ENCODE measurements around the gene NUDCD3.

The NUDCD3 gene

DNA sequence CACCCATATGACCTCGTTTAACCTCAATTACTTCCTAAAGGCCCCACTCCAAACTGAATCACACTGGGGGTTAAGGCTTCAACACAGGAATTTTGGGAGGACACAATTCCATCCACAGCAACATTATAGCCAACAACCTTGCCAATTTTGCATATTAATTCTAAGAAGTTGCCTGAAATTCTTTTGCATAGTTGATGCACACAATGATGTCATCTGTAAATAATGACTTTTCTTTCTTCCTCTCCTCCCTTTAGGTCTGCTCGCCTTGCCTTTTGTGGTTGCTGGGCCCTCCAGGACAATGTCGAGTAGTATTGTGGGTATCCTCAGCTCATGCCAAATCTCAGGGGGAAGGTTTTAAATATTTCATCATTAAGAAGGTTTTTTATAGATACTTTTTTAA, 149.1 kb downstream of the NUDCD3 start:
- DNase-seq = no peak

GRCh38 chr7:44338600-44338999, 151.9 kb downstream of the NUDCD3 start:
- no peak for DNase-seq

DNA sequence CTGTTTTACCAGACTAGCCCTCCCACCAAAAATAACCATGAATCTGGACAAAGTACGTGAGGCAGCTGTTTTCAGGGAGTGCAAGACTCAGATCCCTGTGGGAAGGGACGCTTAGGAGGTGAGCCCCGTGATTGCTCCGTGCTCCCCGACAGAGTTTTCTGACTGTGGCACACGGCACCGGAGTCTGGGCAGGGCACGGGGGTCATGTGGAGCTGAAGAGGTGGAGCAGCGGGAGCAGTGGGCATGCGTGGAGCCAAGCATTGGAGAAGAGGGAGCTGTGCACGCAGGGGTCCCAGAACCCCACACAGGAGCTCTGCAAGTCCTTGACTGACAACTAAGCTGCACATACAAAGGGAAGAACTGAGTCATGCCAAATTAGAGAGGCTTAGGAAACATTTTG, 154.0 kb downstream of the NUDCD3 start:
- no peak for DNase-seq

DNA sequence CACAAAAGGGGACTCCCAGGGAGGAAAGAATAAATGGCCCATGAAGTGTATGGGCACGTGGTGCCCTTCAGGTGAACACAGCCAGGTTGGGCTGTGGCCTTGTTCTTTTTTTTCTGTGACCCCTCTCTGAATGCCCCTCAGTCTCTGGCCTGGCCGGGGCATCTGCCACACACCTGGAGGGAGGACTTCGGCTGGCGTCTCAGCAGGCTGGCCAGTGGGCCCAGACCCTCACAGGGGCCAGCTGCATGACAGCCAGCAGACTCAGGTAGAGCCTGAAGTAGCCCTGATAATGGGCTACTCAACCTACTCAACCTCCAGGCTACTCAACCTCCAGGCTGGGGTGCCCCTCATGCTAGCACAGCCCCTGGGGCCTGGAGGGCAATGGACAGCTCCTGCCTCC, 155.3 kb downstream of the NUDCD3 start:
- DNase-seq = no peak

DNA sequence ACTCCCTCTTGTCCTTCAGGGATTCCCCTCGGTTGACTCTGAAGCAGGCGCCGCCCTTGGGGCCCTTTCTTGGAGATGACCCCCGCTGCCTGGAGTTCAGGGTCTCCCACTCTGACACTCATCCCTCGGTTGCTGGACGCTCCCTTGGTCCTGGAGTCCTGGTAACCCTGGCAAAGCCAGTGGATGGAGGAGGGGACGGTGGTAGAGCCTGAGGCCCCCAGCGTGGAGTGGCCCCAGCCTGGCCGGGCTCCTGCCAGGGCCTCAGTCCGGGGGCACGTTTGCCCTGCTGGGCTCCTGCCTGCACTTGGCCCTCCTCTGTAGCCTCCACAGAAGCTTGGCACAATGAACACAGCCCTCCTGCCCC, 155.7 kb downstream of the NUDCD3 start:
- DNase-seq = no peak

DNA sequence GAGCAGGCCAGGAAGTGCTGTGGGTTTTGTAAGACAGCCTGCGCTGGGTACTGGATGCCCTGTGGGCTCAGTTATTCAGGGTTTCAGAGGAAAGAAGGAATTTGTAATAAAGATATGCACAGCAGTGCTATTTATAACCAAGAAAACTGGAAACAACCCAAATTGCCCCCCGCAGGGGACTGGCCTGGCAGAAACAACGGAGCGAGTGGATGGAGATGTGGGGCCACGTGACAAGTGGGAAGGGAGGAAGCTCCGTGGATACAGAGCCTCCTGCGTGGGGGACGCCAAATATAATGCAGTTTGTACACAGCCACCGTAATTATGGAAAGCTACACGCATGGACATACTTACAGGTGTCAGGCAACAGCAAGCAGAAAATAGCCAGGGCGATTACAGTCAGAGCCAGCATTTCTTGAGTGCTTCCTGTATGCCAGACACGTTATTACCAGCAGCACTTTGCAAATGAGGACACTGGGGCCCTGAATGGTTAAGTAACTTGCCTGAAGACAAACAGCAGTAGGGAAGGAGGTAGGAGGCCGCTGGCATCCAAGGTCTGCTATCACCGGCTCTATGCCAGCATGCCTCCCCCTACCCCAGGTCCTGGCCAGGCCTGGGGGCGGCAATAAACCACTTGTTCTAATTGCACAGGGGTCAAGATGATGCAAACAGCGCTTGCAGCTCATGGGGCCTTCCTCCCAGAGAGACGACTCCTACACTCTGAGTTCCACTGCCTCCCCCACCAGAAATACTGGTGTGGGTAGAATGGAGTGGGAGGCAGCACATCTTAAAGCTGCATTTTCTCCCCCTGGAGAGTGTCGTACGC, 156.3 kb downstream of the NUDCD3 start:
- no peak for DNase-seq

GRCh38 chr7:44331682-44332081, 158.8 kb downstream of the NUDCD3 start:
- DNase-seq = no peak

DNA sequence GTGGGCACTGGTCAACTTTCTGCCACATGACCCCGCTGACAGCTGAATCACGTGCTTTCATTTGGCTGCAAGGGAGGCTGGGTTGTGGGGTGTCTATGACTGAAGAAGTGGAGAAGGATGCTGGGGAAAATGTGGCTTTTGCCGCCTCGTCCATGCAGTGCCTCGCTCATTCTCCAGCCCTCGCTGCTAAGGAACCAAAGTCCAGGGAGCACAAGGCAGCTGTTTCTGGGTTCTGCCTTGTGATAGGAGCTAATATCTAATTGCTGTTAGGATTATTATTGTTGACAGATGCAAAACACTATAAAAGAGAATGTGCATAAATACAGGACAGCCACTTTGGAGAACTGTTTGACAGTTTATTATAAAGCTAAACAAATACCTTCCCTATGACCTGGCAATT, 160.1 kb downstream of the NUDCD3 start:
- DNase-seq = no peak

DNA sequence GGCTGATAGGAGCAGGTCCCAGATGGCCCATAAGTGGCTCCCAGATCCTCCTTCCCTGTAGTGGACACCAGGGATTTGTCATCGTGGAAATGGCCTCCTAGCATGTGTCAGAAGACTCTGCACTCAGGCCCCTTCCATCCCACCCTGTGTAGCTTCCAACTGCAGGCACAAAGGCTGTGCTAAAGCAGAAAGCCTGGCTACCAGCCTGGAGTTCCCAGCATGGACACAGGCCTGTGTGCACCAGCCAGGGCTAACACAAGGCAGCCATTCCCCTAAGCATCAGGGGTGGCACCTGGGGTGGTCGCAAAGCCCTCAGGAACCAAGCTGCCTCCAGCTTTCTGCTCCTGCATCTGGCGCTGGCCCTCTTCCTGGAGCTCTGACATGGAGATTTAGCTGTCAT, 160.6 kb downstream of the NUDCD3 start:
- no peak for DNase-seq

Measured in CD4-positive, alpha-beta T cell treated with Interleukin-12 subunit alpha and Interleukin-12 subunit beta, for 1 hour (primary cell).